Stimulated activated CD4-positive, alpha-beta T cell treated with anti-CD3 and anti-CD28 coated beads, Interleukin-4, amount 100 ng/mL, for 4 hours (primary cell): Measurements from ENCODE around the gene EN1.

Experiments
- DNase-seq, 2 experiments: peaks; one replicate each; pipeline ENCODE4 v3.0.0-alpha.2; 2020

EN1 gene

GRCh38 chr2:118816669-118817068 lies 30.8 kb downstream of the EN1 start:
- no peak for DNase-seq

GRCh38 chr2:118815731-118816130 lies 31.7 kb downstream of the EN1 start:
- DNase-seq: no peak

- no peak for DNase-seq
Observed at GRCh38 chr2:118815314-118815713, 32.1 kb downstream of the EN1 start.

GRCh38 chr2:118814368-118814767 lies 33.1 kb downstream of the EN1 start:
- DNase-seq: no peak

- DNase-seq: no peak
Observed at GRCh38 chr2:118813601-118814339, 33.7 kb downstream of the EN1 start.

- DNase-seq: no peak
Observed at GRCh38 chr2:118813111-118813510, 34.3 kb downstream of the EN1 start.

GRCh38 chr2:118812552-118812951 lies 34.9 kb downstream of the EN1 start:
- no peak for DNase-seq

- DNase-seq: no peak
Observed at GRCh38 chr2:118811514-118812115, 35.8 kb downstream of the EN1 start.

- DNase-seq: no peak
Observed at GRCh38 chr2:118810766-118811165, 36.7 kb downstream of the EN1 start.

- DNase-seq: no peak
Observed at GRCh38 chr2:118808429-118808809, 39.0 kb downstream of the EN1 start.

- no peak for DNase-seq
Observed at GRCh38 chr2:118807668-118808428, 39.6 kb downstream of the EN1 start.

GRCh38 chr2:118806797-118807667 lies 40.4 kb downstream of the EN1 start:
- DNase-seq: no peak

- DNase-seq: no peak
Observed at GRCh38 chr2:118805064-118805690, 42.3 kb downstream of the EN1 start.

- no peak for DNase-seq
Observed at GRCh38 chr2:118803012-118803411, 44.4 kb downstream of the EN1 start.

- no peak for DNase-seq
Observed at GRCh38 chr2:118801151-118801550, 46.3 kb downstream of the EN1 start.

GRCh38 chr2:118800736-118801135 lies 46.7 kb downstream of the EN1 start:
- no peak for DNase-seq

GRCh38 chr2:118794546-118794945 lies 52.9 kb downstream of the EN1 start:
- DNase-seq: no peak
